ENCODE measurements around the gene GIT2.

GRCh38 chr12:109900752-109901580 lies 95.2 kb downstream of the GIT2 start:
- no peak for TF ChIP-seq CTCF (IDR thresholded peaks at IDR 0.05)
- TF ChIP-seq POLR2A (IDR thresholded peaks at IDR 0.05), result no peak
- no peak for TF ChIP-seq POLR2AphosphoS5 (IDR thresholded peaks at IDR 0.05)

Measured in breast epithelium (tissue), 3 donors.